ENCODE results near the gene SPATC1L. TPM values are rescaled to one million over a fixed set of nuclear protein-coding genes. Genes with fewer than 3 reads are reported as not detected.
"Not testable (repeated sequence)": the region's sequence is repeated elsewhere in the genome, so short reads cannot be mapped to it uniquely, and the experiment has no call there.

SPATC1L gene
- total RNA-seq, 2 experiments from 2014 or later, result 8.0 to 9.8 TPM

GRCh38 chr21:46170436-46171193, 13.6 kb downstream of the SPATC1L start:
- H3K4me1 Mint-ChIP-seq (ENCODE audit: low read depth); intact Hi-C loops (cut with micrococcal nuclease); CTCF ChIA-PET; H3K4me3 Mint-ChIP-seq; H3K36me3 Mint-ChIP-seq (ENCODE audit: low read depth); DNase-seq; H3K27me3 Mint-ChIP-seq (ENCODE audit: low read depth): not testable (repeated sequence)
- Mint-ChIP-seq H3K27ac (peak overlapping the region; percentile 57), H3K9me3 (peaks cover 14% of the 10 kb centered on the region)

- H3K9me3 Mint-ChIP-seq, result peaks cover 2% of the 10 kb centered on the region
- DNase-seq, result no peak
- H3K36me3 Mint-ChIP-seq (ENCODE audit: low read depth), result no peaks in the 10 kb centered on the region
- H3K27me3 Mint-ChIP-seq (ENCODE audit: low read depth), result no peaks in the 10 kb centered on the region
- H3K27ac Mint-ChIP-seq, result no peak overlapping the region
- CTCF ChIA-PET, result interaction anchor here (0.9 to 1.1 kb wide), 2 partner anchors 25 to 77 kb away, joined by 3 read pairs; no protein-coding TSS in a partner anchor
- intact Hi-C loops (cut with micrococcal nuclease), result no loop called here
- H3K4me1 Mint-ChIP-seq (ENCODE audit: low read depth), result peaks cover 6% of the 10 kb centered on the region
- H3K4me3 Mint-ChIP-seq, result no peak overlapping the region
Measured at GRCh38 chr21:46168659-46169386, 15.4 kb downstream of the SPATC1L start.

GRCh38 chr21:46168238-46168637, 16.0 kb downstream of the SPATC1L start:
- Mint-ChIP-seq H3K27me3 (ENCODE audit: low read depth) (no peaks in the 10 kb centered on the region), H3K36me3 (ENCODE audit: low read depth) (no peaks in the 10 kb centered on the region), H3K4me1 (ENCODE audit: low read depth) (peaks cover 6% of the 10 kb centered on the region), H3K9me3 (no peaks in the 10 kb centered on the region), H3K4me3 (no peak overlapping the region), H3K27ac (no peak overlapping the region)
- intact Hi-C loops (cut with micrococcal nuclease), result no loop called here
- no peak for DNase-seq
- CTCF ChIA-PET, result interaction anchor here (0.9 to 1.1 kb wide), 2 partner anchors 25 to 77 kb away, joined by 3 read pairs; no protein-coding TSS in a partner anchor

GRCh38 chr21:46165098-46165497, 19.2 kb downstream of the SPATC1L start:
- no peaks in the 10 kb centered on the region for H3K27me3 Mint-ChIP-seq (ENCODE audit: low read depth)
- intact Hi-C loops (cut with micrococcal nuclease), result no loop called here
- no peak for DNase-seq
- H3K27ac Mint-ChIP-seq, result no peak overlapping the region
- H3K9me3 Mint-ChIP-seq, result no peaks in the 10 kb centered on the region
- H3K36me3 Mint-ChIP-seq (ENCODE audit: low read depth), result no peaks in the 10 kb centered on the region
- H3K4me1 Mint-ChIP-seq (ENCODE audit: low read depth), result no peaks in the 10 kb centered on the region
- CTCF ChIA-PET, result no interaction called here
- H3K4me3 Mint-ChIP-seq, result no peak overlapping the region

GRCh38 chr21:46163380-46163779, 20.9 kb downstream of the SPATC1L start:
- no peaks in the 10 kb centered on the region for H3K9me3 Mint-ChIP-seq

GRCh38 chr21:46161633-46162592, 22.3 kb downstream of the SPATC1L start:
- no peaks in the 10 kb centered on the region for H3K9me3 Mint-ChIP-seq
- H3K27ac Mint-ChIP-seq, result no peak overlapping the region
- intact Hi-C loops (cut with micrococcal nuclease), result no loop called here
- no peak for DNase-seq
- no peaks in the 10 kb centered on the region for H3K36me3 Mint-ChIP-seq (ENCODE audit: low read depth)
- H3K4me3 Mint-ChIP-seq, result no peak overlapping the region
- no peaks in the 10 kb centered on the region for H3K4me1 Mint-ChIP-seq (ENCODE audit: low read depth)
- CTCF ChIA-PET, result no interaction called here
- H3K27me3 Mint-ChIP-seq (ENCODE audit: low read depth), result no peaks in the 10 kb centered on the region

More at GRCh38 chr21:46163380-46163779, 20.9 kb downstream of the SPATC1L start:
- H3K4me3 Mint-ChIP-seq, result no peak overlapping the region
- H3K4me1 Mint-ChIP-seq (ENCODE audit: low read depth), result no peaks in the 10 kb centered on the region
- DNase-seq, result no peak
- no peaks in the 10 kb centered on the region for H3K36me3 Mint-ChIP-seq (ENCODE audit: low read depth)
- intact Hi-C loops (cut with micrococcal nuclease), result no loop called here
- CTCF ChIA-PET, result no interaction called here
- H3K27ac Mint-ChIP-seq, result no peak overlapping the region
- no peaks in the 10 kb centered on the region for H3K27me3 Mint-ChIP-seq (ENCODE audit: low read depth)

- Mint-ChIP-seq H3K36me3 (ENCODE audit: low read depth) (no peaks in the 10 kb centered on the region), H3K9me3 (no peaks in the 10 kb centered on the region), H3K27ac (no peak overlapping the region), H3K4me1 (ENCODE audit: low read depth) (no peaks in the 10 kb centered on the region), H3K4me3 (peak overlapping the region; percentile 41), H3K27me3 (ENCODE audit: low read depth) (no peaks in the 10 kb centered on the region)
- CTCF ChIA-PET, result no interaction called here
- intact Hi-C loops (cut with micrococcal nuclease), result no loop called here
- DNase-seq, result no peak
Measured at GRCh38 chr21:46160907-46161632, 23.2 kb downstream of the SPATC1L start.

- CTCF ChIA-PET, result no interaction called here
- no peak overlapping the region for H3K4me3 Mint-ChIP-seq
- no peaks in the 10 kb centered on the region for H3K9me3 Mint-ChIP-seq
- H3K27ac Mint-ChIP-seq, result no peak overlapping the region
- no peaks in the 10 kb centered on the region for H3K36me3 Mint-ChIP-seq (ENCODE audit: low read depth)
- intact Hi-C loops (cut with micrococcal nuclease), result no loop called here
- no peaks in the 10 kb centered on the region for H3K27me3 Mint-ChIP-seq (ENCODE audit: low read depth)
- no peaks in the 10 kb centered on the region for H3K4me1 Mint-ChIP-seq (ENCODE audit: low read depth)
- DNase-seq, result no peak
Measured at GRCh38 chr21:46160657-46160906, 23.7 kb downstream of the SPATC1L start.

- H3K27ac Mint-ChIP-seq, result no peak overlapping the region
- no peaks in the 10 kb centered on the region for H3K27me3 Mint-ChIP-seq (ENCODE audit: low read depth)
Measured at GRCh38 chr21:46159841-46160656, 24.2 kb downstream of the SPATC1L start.

GRCh38 chr21:46159390-46159789, 24.9 kb downstream of the SPATC1L start:
- Mint-ChIP-seq H3K9me3 (no peaks in the 10 kb centered on the region), H3K36me3 (ENCODE audit: low read depth) (no peaks in the 10 kb centered on the region), H3K4me3 (no peak overlapping the region), H3K4me1 (ENCODE audit: low read depth) (no peaks in the 10 kb centered on the region), H3K27ac (no peak overlapping the region), H3K27me3 (ENCODE audit: low read depth) (no peaks in the 10 kb centered on the region)
- intact Hi-C loops (cut with micrococcal nuclease), result no loop called here
- CTCF ChIA-PET, result no interaction called here
- no peak for DNase-seq

More at GRCh38 chr21:46159841-46160656, 24.2 kb downstream of the SPATC1L start:
- no peaks in the 10 kb centered on the region for H3K36me3 Mint-ChIP-seq (ENCODE audit: low read depth)
- no peak for DNase-seq
- H3K4me1 Mint-ChIP-seq (ENCODE audit: low read depth), result no peaks in the 10 kb centered on the region
- CTCF ChIA-PET, result no interaction called here
- H3K4me3 Mint-ChIP-seq, result no peak overlapping the region
- no peaks in the 10 kb centered on the region for H3K9me3 Mint-ChIP-seq
- intact Hi-C loops (cut with micrococcal nuclease), result no loop called here

- Mint-ChIP-seq H3K9me3 (no peaks in the 10 kb centered on the region), H3K27ac (no peak overlapping the region), H3K27me3 (ENCODE audit: low read depth) (no peaks in the 10 kb centered on the region), H3K4me3 (no peak overlapping the region), H3K36me3 (ENCODE audit: low read depth) (no peaks in the 10 kb centered on the region), H3K4me1 (ENCODE audit: low read depth) (no peaks in the 10 kb centered on the region)
- DNase-seq, result no peak
- CTCF ChIA-PET, result no interaction called here
- intact Hi-C loops (cut with micrococcal nuclease), result no loop called here
Measured at GRCh38 chr21:46158666-46159300, 25.5 kb downstream of the SPATC1L start.

All from activated naive CD4-positive, alpha-beta T cell treated with anti-CD3 and anti-CD28 coated beads for 36 hours (primary cell).